Measurements from ENCODE around the gene ZNF584. TPM values are rescaled to one million over a fixed set of nuclear protein-coding genes. Genes with fewer than 3 reads are reported as not detected.
A peak's percentile ranks its signal among the peaks of the same experiment; 100 is the strongest.

ZNF584 gene
- total and polyA plus RNA-seq, 2 donors (not counting 1 experiment from before 2014, with no cell fraction given), result 3.0 to 12.3 TPM

- intact Hi-C loops (cut with micrococcal nuclease), result loop anchor here (1.0 kb wide), 5 partner anchors 14 to 82 kb away; partner anchors contain the start of genes ERVK3-1, ZNF132 and ZNF324B
- CTCF ChIA-PET, result no interaction called here
These were observed 20.9 kb upstream of the ZNF584 start for GRCh38 chr19:58387338-58388174.

More at GRCh38 chr19:58387338-58388174, 20.9 kb upstream of the ZNF584 start:
- Histone ChIP-seq H2AFZ (ENCODE audit: insufficient read depth, low read depth, low read length, poor library complexity, severe bottlenecking) (peak overlapping the region; percentile 81), H3K4me2 (replicated peaks; ENCODE audit: low read depth, low read length, poor library complexity, severe bottlenecking) (peak overlapping the region; percentile 84), H3K27ac (ENCODE audit: low read length in 2 of 2) (peak overlapping the region; percentile 75 to 94), H4K20me1 (ENCODE audit: control insufficient read depth, insufficient read depth, low read length, poor library complexity, severe bottlenecking) (peaks cover 43% of the 10 kb centered on the region), H3K9me3 (ENCODE audit: control extremely low read depth in 1 of 3, control insufficient read depth in 2 of 3, insufficient read depth in 1 of 3, low read length in 2 of 3) (no peaks in the 10 kb centered on the region), H3K9ac (ENCODE audit: low read length) (peak overlapping the region; percentile 69), H3K79me2 (ENCODE audit: control insufficient read depth, insufficient read depth, low read length) (peaks cover 63% of the 10 kb centered on the region), H3K4me1 (ENCODE audit: control insufficient read depth in 2 of 2, insufficient read depth in 2 of 2, low read length in 2 of 2) (peaks cover 22 to 27% of the 10 kb centered on the region in 2 donors), H3K36me3 (replicated peaks in 1 of 2; ENCODE audit: control extremely low read depth in 1 of 2, control insufficient read depth in 1 of 2, extremely low read depth in 1 of 2, insufficient read depth in 2 of 2, low read length in 1 of 2) (peaks cover 5 to 24% of the 10 kb centered on the region in 2 experiments), H3K4me3 (ENCODE audit: control extremely low read depth in 1 of 5, extremely low read depth in 1 of 5, insufficient read depth in 1 of 5, low read depth in 2 of 5, low read length in 4 of 5) (peak overlapping the region; percentile 71 to 87 (median 76)), H3K27me3 (replicated peaks in 1 of 4; ENCODE audit: control extremely low read depth in 1 of 4, control insufficient read depth in 3 of 4, insufficient read depth in 4 of 4, low read length in 3 of 4) (no peaks in the 10 kb centered on the region)
- Mint-ChIP-seq H3K27me3 (no peaks in the 10 kb centered on the region), H3K4me3 (peak overlapping the region; percentile 97), H3K4me1 (peaks cover 40% of the 10 kb centered on the region), H3K9me3 (ENCODE audit: insufficient read depth) (no peaks in the 10 kb centered on the region), H3K27ac (peak overlapping the region; percentile 99)
- TF ChIP-seq CTCF (IDR thresholded peaks at IDR 0.05) (no peak), EZH2 (IDR thresholded peaks at IDR 0.05; ENCODE audit: borderline replicate concordance, insufficient read depth, low read depth, low read length, poor library complexity, severe bottlenecking) (no peak)
- POLR2A ChIA-PET, result interaction anchor here (2.9 kb wide), 1 partner anchor 25 kb away, joined by 18 read pairs; the partner anchor contains the start of gene ZNF497
- ATAC-seq (ENCODE audit: low read depth), result no peak
- 10% methylated on average over 35 of the region's 39 CpGs for WGBS (ENCODE audit: insufficient coverage)
- DNase-seq, result no peak

Measured in B cell (primary cell).